ENCODE measurements around the gene MED12L.

Gene MED12L

GRCh38 chr3:151478335-151478697, 392.9 kb downstream of the MED12L start:
- Histone ChIP-seq H3K4me1 (ENCODE audit: control insufficient read depth, insufficient read depth, low read length) (peaks cover 12% of the 10 kb centered on the region), H3K4me3 (ENCODE audit: low read depth, low read length) (no peak overlapping the region), H3K27me3 (ENCODE audit: control insufficient read depth, insufficient read depth, low read length) (no peaks in the 10 kb centered on the region), H3K9me3 (ENCODE audit: control insufficient read depth, insufficient read depth, low read length) (no peaks in the 10 kb centered on the region), H3K27ac (ENCODE audit: low read depth, low read length) (no peak overlapping the region), H3K36me3 (ENCODE audit: control insufficient read depth, insufficient read depth, low read length) (no peaks in the 10 kb centered on the region), H3K9ac (ENCODE audit: low read depth, low read length) (no peak overlapping the region)

- Histone ChIP-seq H3K27ac (ENCODE audit: low read depth, low read length) (no peak overlapping the region), H3K4me3 (ENCODE audit: low read depth, low read length) (no peak overlapping the region), H3K27me3 (ENCODE audit: control insufficient read depth, insufficient read depth, low read length) (no peaks in the 10 kb centered on the region), H3K36me3 (ENCODE audit: control insufficient read depth, insufficient read depth, low read length) (no peaks in the 10 kb centered on the region), H3K4me1 (ENCODE audit: control insufficient read depth, insufficient read depth, low read length) (peaks cover 12% of the 10 kb centered on the region), H3K9me3 (ENCODE audit: control insufficient read depth, insufficient read depth, low read length) (no peaks in the 10 kb centered on the region), H3K9ac (ENCODE audit: low read depth, low read length) (no peak overlapping the region)
Observed at GRCh38 chr3:151479452-151479851, 394.0 kb downstream of the MED12L start.

GRCh38 chr3:151480492-151480891, 395.0 kb downstream of the MED12L start:
- Histone ChIP-seq H3K4me1 (ENCODE audit: control insufficient read depth, insufficient read depth, low read length) (peaks cover 12% of the 10 kb centered on the region), H3K27me3 (ENCODE audit: control insufficient read depth, insufficient read depth, low read length) (no peaks in the 10 kb centered on the region), H3K9me3 (ENCODE audit: control insufficient read depth, insufficient read depth, low read length) (no peaks in the 10 kb centered on the region), H3K4me3 (ENCODE audit: low read depth, low read length) (no peak overlapping the region), H3K27ac (ENCODE audit: low read depth, low read length) (no peak overlapping the region), H3K9ac (ENCODE audit: low read depth, low read length) (no peak overlapping the region), H3K36me3 (ENCODE audit: control insufficient read depth, insufficient read depth, low read length) (no peaks in the 10 kb centered on the region)

- peaks cover 2% of the 10 kb centered on the region; the same call in 1 of the 2 replicates for H3K4me1 ChIP-seq (ENCODE audit: control insufficient read depth, insufficient read depth, low read length)
- no peak overlapping the region for H3K27ac ChIP-seq (ENCODE audit: low read depth, low read length)
- no peaks in the 10 kb centered on the region for H3K36me3 ChIP-seq (ENCODE audit: control insufficient read depth, insufficient read depth, low read length)
- no peaks in the 10 kb centered on the region for H3K27me3 ChIP-seq (ENCODE audit: control insufficient read depth, insufficient read depth, low read length)
- H3K9me3 ChIP-seq (ENCODE audit: control insufficient read depth, insufficient read depth, low read length): no peaks in the 10 kb centered on the region
- H3K4me3 ChIP-seq (ENCODE audit: low read depth, low read length): no peak overlapping the region
- H3K9ac ChIP-seq (ENCODE audit: low read depth, low read length): no peak overlapping the region
Observed at GRCh38 chr3:151483488-151483887, 398.0 kb downstream of the MED12L start.

- Histone ChIP-seq H3K9me3 (ENCODE audit: control insufficient read depth, insufficient read depth, low read length) (no peaks in the 10 kb centered on the region), H3K27ac (ENCODE audit: low read depth, low read length) (no peak overlapping the region), H3K4me1 (ENCODE audit: control insufficient read depth, insufficient read depth, low read length) (no peaks in the 10 kb centered on the region; the same call in 1 of the 2 replicates), H3K4me3 (ENCODE audit: low read depth, low read length) (no peak overlapping the region), H3K9ac (ENCODE audit: low read depth, low read length) (no peak overlapping the region), H3K36me3 (ENCODE audit: control insufficient read depth, insufficient read depth, low read length) (no peaks in the 10 kb centered on the region), H3K27me3 (ENCODE audit: control insufficient read depth, insufficient read depth, low read length) (no peaks in the 10 kb centered on the region)
Observed at GRCh38 chr3:151483961-151484520, 398.6 kb downstream of the MED12L start.

All from HUES48 (cell line).